G401 (cell line): ENCODE data around the gene MEIOB. TPM values are rescaled to one million over a fixed set of nuclear protein-coding genes. Genes with fewer than 3 reads are reported as not detected.

Experiments used
- DNase-seq: peaks from one replicate; pipeline ENCODE4 v3.0.0-alpha.2; 2015; ENCODE audit warnings: low spot score
- in situ Hi-C: cut with HindIII; loops from 2 replicates; pipeline ENCODE4 v1.10.0; 2016; ENCODE audit warnings: low sequenced_read_pairs, mixed read lengths
- total RNA-seq: library from RNA; depleted of rRNA; stranded (reverse); fragments of >200 nt; shearing (Covaris generic); gene quantifications from 2 replicates; pipeline ENCODE4 v1.2.3, GENCODE V29; 2014

Gene MEIOB
- total RNA-seq, 1 experiment from 2014 or later, result 105 TPM

GRCh38 chr16:1793578-1794220 is 78.3 kb downstream of the MEIOB start, which contains the start of gene IGFALS:
IGFALS (minus strand) TSS chr16:1793705; CDS start chr16:1793652, 53 bp downstream.
- DNase-seq, result no peak
- in situ Hi-C loops, result no loop called here

GRCh38 chr16:1792836-1793577 is 79.0 kb downstream of the MEIOB start:
- no peak for DNase-seq
- in situ Hi-C loops, result no loop called here

- in situ Hi-C loops, result no loop called here
- DNase-seq, result no peak
These were observed 79.8 kb downstream of the MEIOB start for GRCh38 chr16:1791943-1792812.

GRCh38 chr16:1791256-1791942 is 80.6 kb downstream of the MEIOB start:
- no peak for DNase-seq
- in situ Hi-C loops, result no loop called here

- in situ Hi-C loops, result no loop called here
- DNase-seq, result peak; percentile 72
These were observed 81.2 kb downstream of the MEIOB start for GRCh38 chr16:1790611-1791255.

- no peak for DNase-seq
- in situ Hi-C loops, result no loop called here
These were observed 81.7 kb downstream of the MEIOB start for GRCh38 chr16:1790261-1790610.

- in situ Hi-C loops, result no loop called here
- DNase-seq, result no peak
These were observed 82.3 kb downstream of the MEIOB start for GRCh38 chr16:1789643-1790045.

GRCh38 chr16:1788708-1789100 is 83.3 kb downstream of the MEIOB start:
- in situ Hi-C loops, result no loop called here

GRCh38 chr16:1788095-1788707 is 83.8 kb downstream of the MEIOB start:
- in situ Hi-C loops, result no loop called here

More at GRCh38 chr16:1788708-1789100, 83.3 kb downstream of the MEIOB start:
- DNase-seq, result no peak

GRCh38 chr16:1787322-1788094 is 84.5 kb downstream of the MEIOB start:
- no peak for DNase-seq
- in situ Hi-C loops, result no loop called here

More at GRCh38 chr16:1788095-1788707, 83.8 kb downstream of the MEIOB start:
- DNase-seq, result no peak

GRCh38 chr16:1787056-1787321 is 85.0 kb downstream of the MEIOB start:
- no peak for DNase-seq
- in situ Hi-C loops, result no loop called here

- no peak for DNase-seq
- in situ Hi-C loops, result no loop called here
These were observed 85.5 kb downstream of the MEIOB start for GRCh38 chr16:1786242-1787055.

GRCh38 chr16:1785846-1786170 is 86.2 kb downstream of the MEIOB start:
- in situ Hi-C loops, result no loop called here
- no peak for DNase-seq

GRCh38 chr16:1784977-1785845 is 86.8 kb downstream of the MEIOB start:
- in situ Hi-C loops, result no loop called here
- no peak for DNase-seq
